Activated T-cell treated with anti-CD3 and anti-CD28 coated beads, Interleukin-2, amount 50 U/mL, for 72 hours (primary cell): ENCODE measurements around the gene EPG5. TPM values are rescaled to one million over a fixed set of nuclear protein-coding genes. Genes with fewer than 3 reads are reported as not detected.

Experiments
- ATAC-seq, 2 donors: fragments of 150-1000 bp; cut with Tn5 transposase; replicated peaks in 1 of 2; 2 replicates each; pipeline ENCODE4 v1.10.0; 2021; ENCODE audit warnings: moderate library complexity in 2 of 2, mild to moderate bottlenecking in 1 of 2
- DNase-seq, 2 donors: peaks; one replicate each; pipeline ENCODE4 v3.0.0; 2021 to 2022; ENCODE audit warnings: mixed read lengths in 1 of 2
- H3K27ac Mint-ChIP-seq: one replicate; pipeline ENCODE4 v1.8.0; 2022; ENCODE audit warnings: mild to moderate bottlenecking, moderate library complexity, mixed read lengths
- H3K27me3 Mint-ChIP-seq: one replicate; pipeline ENCODE4 v1.8.0; 2022; ENCODE audit warnings: low read depth, mixed read lengths
- H3K36me3 Mint-ChIP-seq, 2 donors: one replicate each; pipeline ENCODE4 v1.8.0; 2022; ENCODE audit warnings: mixed read lengths in 2 of 2, mild to moderate bottlenecking in 1 of 2; ENCODE audit not compliant: insufficient read depth in 2 of 2
- H3K4me1 Mint-ChIP-seq: one replicate; pipeline ENCODE4 v1.8.0; 2022; ENCODE audit warnings: low read depth, mixed read lengths
- H3K4me3 Mint-ChIP-seq, 2 donors: one replicate each; pipeline ENCODE4 v1.8.0; 2022; ENCODE audit warnings: mild to moderate bottlenecking in 2 of 2, mixed read lengths in 2 of 2, moderate library complexity in 2 of 2
- H3K9me3 Mint-ChIP-seq, 2 donors: one replicate each; pipeline ENCODE4 v1.8.0; 2022; ENCODE audit warnings: mixed read lengths in 2 of 2
- total RNA-seq, 2 donors: library from RNA; stranded (reverse); gene quantifications; one replicate each; pipeline ENCODE4 v1.2.3, GENCODE V29; 2022

The EPG5 gene, protein sequence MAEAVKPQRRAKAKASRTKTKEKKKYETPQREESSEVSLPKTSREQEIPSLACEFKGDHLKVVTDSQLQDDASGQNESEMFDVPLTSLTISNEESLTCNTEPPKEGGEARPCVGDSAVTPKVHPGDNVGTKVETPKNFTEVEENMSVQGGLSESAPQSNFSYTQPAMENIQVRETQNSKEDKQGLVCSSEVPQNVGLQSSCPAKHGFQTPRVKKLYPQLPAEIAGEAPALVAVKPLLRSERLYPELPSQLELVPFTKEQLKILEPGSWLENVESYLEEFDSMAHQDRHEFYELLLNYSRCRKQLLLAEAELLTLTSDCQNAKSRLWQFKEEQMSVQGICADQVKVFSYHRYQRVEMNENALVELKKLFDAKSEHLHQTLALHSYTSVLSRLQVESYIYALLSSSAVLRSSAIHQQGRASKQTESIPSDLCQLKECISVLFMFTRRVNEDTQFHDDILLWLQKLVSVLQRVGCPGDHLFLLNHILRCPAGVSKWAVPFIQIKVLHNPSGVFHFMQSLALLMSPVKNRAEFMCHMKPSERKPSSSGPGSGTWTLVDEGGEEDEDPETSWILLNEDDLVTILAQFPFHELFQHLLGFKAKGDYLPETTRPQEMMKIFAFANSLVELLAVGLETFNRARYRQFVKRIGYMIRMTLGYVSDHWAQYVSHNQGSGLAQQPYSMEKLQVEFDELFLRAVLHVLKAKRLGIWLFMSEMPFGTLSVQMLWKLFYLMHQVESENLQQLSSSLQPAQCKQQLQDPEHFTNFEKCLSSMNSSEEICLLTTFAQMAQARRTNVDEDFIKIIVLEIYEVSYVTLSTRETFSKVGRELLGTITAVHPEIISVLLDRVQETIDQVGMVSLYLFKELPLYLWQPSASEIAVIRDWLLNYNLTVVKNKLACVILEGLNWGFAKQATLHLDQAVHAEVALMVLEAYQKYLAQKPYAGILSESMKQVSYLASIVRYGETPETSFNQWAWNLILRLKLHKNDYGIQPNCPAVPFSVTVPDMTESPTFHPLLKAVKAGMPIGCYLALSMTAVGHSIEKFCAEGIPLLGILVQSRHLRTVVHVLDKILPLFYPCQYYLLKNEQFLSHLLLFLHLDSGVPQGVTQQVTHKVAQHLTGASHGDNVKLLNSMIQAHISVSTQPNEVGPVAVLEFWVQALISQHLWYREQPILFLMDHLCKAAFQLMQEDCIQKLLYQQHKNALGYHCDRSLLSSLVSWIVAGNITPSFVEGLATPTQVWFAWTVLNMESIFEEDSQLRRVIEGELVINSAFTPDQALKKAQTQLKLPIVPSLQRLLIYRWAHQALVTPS (N-terminal part only)
- total RNA-seq, result 10 to 100 TPM; 22.2 to 27.0 TPM

DNA sequence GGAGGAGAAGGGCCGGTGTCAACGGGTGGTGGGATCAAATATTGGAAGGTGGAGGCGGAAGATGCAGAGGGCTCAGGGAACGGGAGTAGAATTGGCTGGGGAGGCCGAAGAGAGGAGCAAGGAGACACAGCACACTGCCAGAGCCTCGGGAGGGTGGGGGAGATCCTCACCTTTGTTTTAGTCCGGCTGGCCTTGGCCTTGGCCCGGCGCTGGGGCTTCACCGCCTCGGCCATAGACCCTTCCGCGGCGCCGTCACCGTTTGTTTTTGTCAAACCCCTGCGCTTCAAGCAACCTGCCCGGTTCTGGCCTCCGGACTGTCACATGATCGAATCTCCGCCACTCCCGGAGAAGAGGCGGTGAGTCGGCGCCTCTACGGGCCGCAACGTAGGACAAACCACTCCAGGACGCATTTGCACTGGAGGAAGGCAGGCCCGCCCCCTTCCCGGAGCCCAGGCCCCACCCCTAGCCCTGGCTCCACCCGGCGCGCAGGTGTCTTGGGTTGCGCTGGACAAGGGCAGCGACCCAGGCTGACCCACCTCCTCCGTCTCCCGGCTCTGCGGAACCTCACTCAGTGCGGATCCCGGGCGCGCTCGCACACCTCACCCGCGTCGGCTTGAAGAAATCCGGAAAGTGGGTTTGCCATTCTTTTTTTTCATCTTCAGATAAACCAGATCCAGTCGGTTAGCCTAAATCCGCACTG, at the start of gene EPG5:
Gene EPG5 (minus strand): TSS at position 323 of the 700 bp plus-strand sequence. CDS start 90 bp downstream, at position 233.
- DNase-seq (peak; percentile 95 to 96), ATAC-seq (peak; percentile 95 to 98)
- Mint-ChIP-seq H3K36me3 (peaks cover 3 to 7% of the 10 kb centered on the region in 2 donors), H3K4me3 (peak within 1 kb of the TSS; percentile 96 to 98), H3K27me3 (no peaks in the 10 kb centered on the region), H3K4me1 (peaks cover 34% of the 10 kb centered on the region), H3K27ac (peak within 1 kb of the TSS; percentile 99), H3K9me3 (no peaks in the 10 kb centered on the region)

DNA sequence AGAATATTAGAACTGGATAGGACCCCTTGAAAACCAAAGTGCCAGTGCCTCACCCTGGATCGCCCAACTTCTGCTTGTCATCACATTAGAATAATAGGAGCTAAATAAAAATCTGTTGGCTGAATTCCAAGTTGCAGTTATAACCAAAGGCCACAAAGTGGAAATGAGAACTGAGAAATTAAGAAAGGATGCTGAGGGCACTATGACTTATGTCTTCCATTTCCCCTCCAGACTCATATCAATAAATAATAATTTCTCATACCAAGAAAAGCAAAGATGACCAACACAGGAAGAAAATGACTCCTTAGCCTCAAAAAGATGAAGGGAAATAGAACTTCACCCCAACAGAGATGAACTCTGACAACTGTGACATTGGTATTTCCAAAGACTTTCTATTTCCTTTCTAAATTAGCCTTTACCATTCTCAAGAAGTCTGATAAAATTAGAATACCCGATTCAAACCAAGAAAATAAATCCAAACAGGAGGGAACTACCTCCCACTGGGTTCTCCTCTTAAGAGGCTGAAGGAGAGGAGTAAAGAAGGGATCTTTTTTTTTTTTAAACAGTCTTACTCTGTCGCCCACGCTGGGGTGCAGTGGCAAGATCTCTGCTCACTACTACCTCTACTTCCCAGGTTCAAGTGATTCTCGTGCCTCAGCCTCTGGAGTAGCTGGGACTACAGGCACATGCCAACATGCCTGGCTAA, 46.5 kb upstream of the EPG5 start:
- H3K36me3 Mint-ChIP-seq, result peaks cover 2 to 3% of the 10 kb centered on the region in 2 donors
- peak overlapping the region; percentile 43 to 51 for H3K4me3 Mint-ChIP-seq
- H3K27ac Mint-ChIP-seq, result peak overlapping the region; percentile 62
- H3K4me1 Mint-ChIP-seq, result peaks cover 22% of the 10 kb centered on the region
- H3K9me3 Mint-ChIP-seq, result peaks cover 0 to 2% of the 10 kb centered on the region in 2 donors
- DNase-seq, result no peak
- ATAC-seq, result peak; percentile 87 to 92
- peaks cover 8% of the 10 kb centered on the region for H3K27me3 Mint-ChIP-seq

DNA sequence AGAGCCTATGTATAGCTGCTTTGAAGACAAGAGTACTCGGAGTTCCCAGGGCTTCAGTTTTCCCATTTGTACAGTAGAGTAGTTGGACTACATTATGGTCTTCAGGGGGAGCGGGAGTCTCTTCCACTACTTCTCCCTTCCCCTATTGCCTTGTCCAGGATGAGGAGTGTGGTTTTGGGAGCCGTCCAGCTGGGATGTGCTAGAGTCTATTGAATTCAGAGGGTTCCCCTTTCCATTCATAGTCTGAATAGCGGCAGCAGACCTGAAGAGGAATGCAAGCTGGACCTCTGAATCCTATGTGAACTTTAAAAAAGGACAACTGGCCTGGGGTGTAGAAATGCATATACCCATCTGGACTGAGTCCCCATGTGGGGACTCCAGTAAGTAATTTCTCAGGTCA, 43.5 kb upstream of the EPG5 start:
- peaks cover 0 to 3% of the 10 kb centered on the region in 2 donors for H3K36me3 Mint-ChIP-seq
- no peak for DNase-seq
- no peak overlapping the region for H3K4me3 Mint-ChIP-seq
- H3K27ac Mint-ChIP-seq, result no peak overlapping the region
- peaks cover 8% of the 10 kb centered on the region for H3K27me3 Mint-ChIP-seq
- H3K4me1 Mint-ChIP-seq, result peaks cover 22% of the 10 kb centered on the region
- ATAC-seq, result no peak
- no peaks in the 10 kb centered on the region for H3K9me3 Mint-ChIP-seq

DNA sequence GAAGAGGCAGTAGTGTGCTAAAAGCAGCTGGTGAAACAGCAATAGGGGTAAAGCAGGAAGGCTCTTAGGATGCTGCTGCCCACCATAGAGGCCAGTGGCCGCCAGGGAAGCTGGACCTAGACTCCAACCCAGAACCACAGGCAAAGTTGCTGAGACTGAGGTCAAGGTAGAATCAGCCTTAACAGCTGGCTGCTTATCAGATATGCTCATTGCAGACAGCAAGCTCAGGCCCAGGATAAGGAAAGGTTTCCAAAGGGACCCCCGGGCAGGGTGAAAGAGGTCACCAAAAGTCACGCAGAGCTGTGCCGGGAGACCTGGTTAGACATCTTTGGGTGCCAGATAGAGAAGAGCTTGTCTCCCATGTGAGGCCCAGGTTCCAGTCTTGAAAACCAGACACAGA, 42.9 kb upstream of the EPG5 start:
- Mint-ChIP-seq H3K27ac (no peak overlapping the region), H3K9me3 (no peaks in the 10 kb centered on the region), H3K4me3 (no peak overlapping the region), H3K36me3 (peaks cover 0 to 3% of the 10 kb centered on the region in 2 donors), H3K27me3 (peaks cover 8% of the 10 kb centered on the region), H3K4me1 (peaks cover 19% of the 10 kb centered on the region)
- ATAC-seq (no peak), DNase-seq (no peak)

DNA sequence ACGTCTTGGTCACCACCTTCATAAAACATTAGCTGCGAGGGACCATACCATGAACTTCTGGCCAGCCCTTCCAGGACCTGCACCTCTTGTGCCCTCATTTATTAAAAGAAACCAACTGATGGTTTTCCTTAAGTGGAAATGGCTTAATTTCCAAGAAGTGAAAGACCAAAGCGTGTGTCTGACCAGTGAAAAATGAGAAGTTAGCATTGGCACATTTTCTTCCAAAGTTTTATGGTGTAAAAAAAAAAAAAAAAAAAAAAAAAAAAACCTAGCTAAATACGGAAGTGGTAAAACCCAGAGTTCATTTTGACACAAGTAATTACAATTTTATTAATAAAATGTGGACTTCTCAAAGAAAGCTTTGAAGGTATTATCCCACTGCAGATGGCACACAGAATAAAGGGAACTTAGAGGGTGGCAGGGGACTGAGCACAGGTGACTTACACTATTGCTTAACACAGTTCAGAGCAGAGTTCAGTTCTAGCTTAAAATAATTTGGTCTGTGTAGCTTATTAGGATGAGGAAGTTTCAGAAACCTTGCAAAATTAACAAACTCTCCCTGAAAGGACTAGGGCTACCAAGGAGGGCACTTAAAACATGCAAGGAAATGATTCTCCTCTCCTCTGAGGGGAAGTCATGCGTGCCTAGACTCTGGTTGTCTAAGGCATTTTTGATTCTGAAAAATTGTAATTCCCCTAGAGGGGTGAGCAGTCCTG, 42.2 kb upstream of the EPG5 start:
- Mint-ChIP-seq H3K9me3 (no peaks in the 10 kb centered on the region), H3K4me3 (no peak overlapping the region)

DNA sequence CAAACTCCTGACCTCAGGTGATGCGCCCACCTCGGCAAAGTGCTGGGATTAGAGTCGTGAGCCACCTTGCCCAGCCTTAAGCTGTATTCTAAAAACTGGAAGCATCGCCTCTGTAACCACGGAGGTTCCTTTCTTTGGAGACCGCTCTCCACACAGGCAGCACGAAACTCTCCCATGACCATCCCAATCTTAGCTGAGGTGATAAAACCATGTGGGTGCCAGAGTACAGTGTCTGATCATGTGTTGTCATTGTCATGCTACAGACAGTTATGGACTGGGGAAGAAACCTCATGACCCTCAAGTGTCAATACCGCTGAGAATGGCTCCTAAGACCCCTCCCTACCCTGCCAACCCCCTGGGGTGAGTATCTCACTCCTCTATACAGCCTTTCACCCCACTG, 41.4 kb upstream of the EPG5 start:
- DNase-seq (no peak), ATAC-seq (no peak)
- no peaks in the 10 kb centered on the region for H3K9me3 Mint-ChIP-seq

More for the DNA sequence above, 42.2 kb upstream of the EPG5 start:
- Mint-ChIP-seq H3K27ac (no peak overlapping the region), H3K27me3 (peaks cover 8% of the 10 kb centered on the region), H3K36me3 (peaks cover 0 to 3% of the 10 kb centered on the region in 2 donors), H3K4me1 (peaks cover 12% of the 10 kb centered on the region)
- ATAC-seq (no peak), DNase-seq (no peak)

DNA sequence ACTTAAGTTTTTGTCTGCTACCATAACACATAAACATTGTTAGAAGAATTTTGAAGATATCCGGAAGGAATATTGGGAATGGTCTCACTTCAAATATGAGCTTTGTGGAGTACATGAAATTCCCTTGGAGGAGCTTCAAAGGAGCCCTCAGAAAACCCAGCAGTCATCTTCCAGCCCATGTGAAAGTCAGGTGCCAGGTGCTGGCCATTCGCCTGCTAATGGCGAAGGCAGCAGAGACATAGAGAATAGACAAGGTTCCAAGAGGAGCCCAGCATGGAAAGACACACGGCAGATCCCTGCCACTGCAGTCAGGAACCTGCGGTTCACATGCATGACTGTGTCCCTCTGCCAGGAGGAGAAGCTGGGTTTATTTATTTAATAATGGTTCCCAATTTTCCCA, 40.0 kb upstream of the EPG5 start:
- no peak overlapping the region for H3K27ac Mint-ChIP-seq
- H3K4me1 Mint-ChIP-seq, result no peaks in the 10 kb centered on the region
- peaks cover 4% of the 10 kb centered on the region for H3K27me3 Mint-ChIP-seq
- ATAC-seq (no peak), DNase-seq (no peak)
- H3K4me3 Mint-ChIP-seq, result no peak overlapping the region
- H3K36me3 Mint-ChIP-seq, result peaks cover 8 to 12% of the 10 kb centered on the region in 2 donors
- H3K9me3 Mint-ChIP-seq, result peaks cover 2 to 7% of the 10 kb centered on the region in 2 donors

More for the DNA sequence above, 41.4 kb upstream of the EPG5 start:
- H3K4me3 Mint-ChIP-seq, result no peak overlapping the region
- H3K36me3 Mint-ChIP-seq, result peaks cover 2 to 3% of the 10 kb centered on the region in 2 donors
- no peak overlapping the region for H3K27ac Mint-ChIP-seq
- H3K27me3 Mint-ChIP-seq, result peaks cover 8% of the 10 kb centered on the region
- peaks cover 4% of the 10 kb centered on the region for H3K4me1 Mint-ChIP-seq

DNA sequence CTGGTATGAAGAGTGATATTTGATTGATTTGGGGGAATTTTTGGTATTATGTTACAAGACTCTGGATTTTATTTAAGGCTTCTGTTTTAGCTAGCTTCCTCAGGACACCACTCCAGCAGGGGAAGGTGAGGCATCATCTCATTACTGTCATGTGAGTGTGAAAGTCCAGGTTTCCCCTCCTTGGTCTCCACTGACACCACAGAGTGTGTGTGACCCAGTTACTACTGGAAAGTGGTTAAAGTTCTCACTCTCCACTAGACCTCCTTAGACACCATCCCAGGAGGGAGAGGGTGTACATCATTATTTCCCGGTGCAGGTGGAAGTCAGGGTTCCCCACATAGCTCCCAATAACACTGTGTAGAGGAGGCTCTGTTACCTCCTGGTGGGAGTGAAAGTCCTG, 35.8 kb upstream of the EPG5 start:
- peak in 1 of 2 donors; percentile 26 for ATAC-seq
- Mint-ChIP-seq H3K27me3 (no peaks in the 10 kb centered on the region), H3K27ac (no peak overlapping the region), H3K9me3 (peaks cover 4 to 11% of the 10 kb centered on the region in 2 donors), H3K4me3 (no peak overlapping the region), H3K36me3 (peaks cover 9 to 11% of the 10 kb centered on the region in 2 donors), H3K4me1 (peaks cover 22% of the 10 kb centered on the region)
- no peak for DNase-seq

DNA sequence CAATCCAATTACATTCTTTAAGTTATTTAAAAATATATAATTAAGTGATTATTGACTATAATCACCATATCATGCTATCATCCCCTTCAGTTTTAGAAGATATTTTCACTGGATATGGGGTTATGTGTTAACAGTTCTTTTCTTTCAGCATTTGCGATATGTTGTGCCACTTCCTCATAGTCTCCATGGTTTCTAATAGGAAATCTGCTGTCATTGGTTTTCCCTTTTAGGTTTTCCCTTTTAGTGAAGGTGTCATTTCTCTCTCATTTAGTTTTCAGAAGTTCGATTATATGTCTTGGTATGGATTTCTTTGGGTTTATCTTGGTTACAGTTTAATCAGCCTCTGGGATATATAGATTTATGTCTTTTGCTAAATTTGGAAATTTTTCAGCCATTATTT, 34.8 kb upstream of the EPG5 start:
- Mint-ChIP-seq H3K4me1 (peaks cover 24% of the 10 kb centered on the region), H3K36me3 (peaks cover 9 to 11% of the 10 kb centered on the region in 2 donors), H3K9me3 (peaks cover 4 to 11% of the 10 kb centered on the region in 2 donors), H3K4me3 (no peak overlapping the region), H3K27ac (no peak overlapping the region), H3K27me3 (no peaks in the 10 kb centered on the region)
- no peak for DNase-seq
- no peak for ATAC-seq

DNA sequence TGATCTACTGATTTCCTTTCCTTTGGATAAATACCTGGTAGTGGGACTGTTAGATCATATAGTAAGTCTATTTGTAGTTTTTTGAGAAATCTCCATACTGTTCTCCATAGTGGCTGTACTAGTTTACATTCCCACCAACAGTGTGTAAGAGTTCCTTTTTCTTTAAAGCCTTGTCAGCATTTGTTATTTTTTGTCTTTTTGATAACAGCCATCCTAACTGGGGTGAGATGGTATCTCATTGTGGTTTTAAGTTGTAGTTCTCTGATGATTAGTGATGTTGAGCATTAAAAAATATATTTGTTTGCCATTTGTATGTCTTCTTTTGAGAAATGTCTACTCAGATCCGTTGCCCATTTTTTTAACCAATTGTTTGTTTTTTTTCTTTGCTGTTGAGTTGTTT, 33.9 kb upstream of the EPG5 start:
- Mint-ChIP-seq H3K27me3 (no peaks in the 10 kb centered on the region), H3K9me3 (peaks cover 4 to 11% of the 10 kb centered on the region in 2 donors), H3K36me3 (peaks cover 9 to 11% of the 10 kb centered on the region in 2 donors), H3K4me3 (no peak overlapping the region), H3K27ac (peak overlapping the region; percentile 90), H3K4me1 (peaks cover 28% of the 10 kb centered on the region)
- DNase-seq, result no peak
- no peak for ATAC-seq

DNA sequence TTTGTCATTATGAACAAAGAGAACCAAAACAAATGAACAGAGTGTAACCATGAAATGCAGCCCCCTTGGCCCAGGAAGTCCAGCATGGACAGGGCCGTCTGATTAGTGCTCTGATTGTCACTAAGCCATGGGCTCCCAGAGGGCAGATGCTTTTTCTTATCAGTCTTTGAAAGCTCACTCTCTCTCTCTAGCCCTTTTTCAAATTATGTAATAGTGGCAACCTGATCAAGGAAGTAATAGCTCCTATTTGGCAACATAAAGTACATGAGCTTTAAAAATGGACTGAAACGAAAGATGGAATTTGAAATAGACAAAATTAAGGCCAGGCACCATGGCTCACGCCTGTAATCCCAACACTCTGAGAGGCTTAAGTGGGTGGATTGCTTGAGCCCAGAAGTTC, 32.4 kb upstream of the EPG5 start:
- H3K36me3 Mint-ChIP-seq, result peaks cover 9 to 11% of the 10 kb centered on the region in 2 donors
- H3K9me3 Mint-ChIP-seq, result peaks cover 4 to 11% of the 10 kb centered on the region in 2 donors
- H3K4me3 Mint-ChIP-seq, result no peak overlapping the region
- DNase-seq (no peak), ATAC-seq (no peak)
- peaks cover 31% of the 10 kb centered on the region for H3K4me1 Mint-ChIP-seq
- peak overlapping the region; percentile 48 for H3K27ac Mint-ChIP-seq
- no peaks in the 10 kb centered on the region for H3K27me3 Mint-ChIP-seq
